GM23248 (cell line): ENCODE measurements around the gene THY1. TPM values are rescaled to one million over a fixed set of nuclear protein-coding genes. Genes with fewer than 3 reads are reported as not detected.

Experiments
- DNase-seq: peaks from one replicate; pipeline ENCODE4 v3.0.0-alpha.2; 2015
- H2AFZ ChIP-seq: fragments of 200-600 bp; sonication (generic); 2 replicates; pipeline ENCODE4 v1.6.1; 2016; ENCODE audit warnings: antibody characterized with exemption
- H3F3A ChIP-seq: fragments of 200-600 bp; sonication (generic); 2 replicates; pipeline ENCODE4 v1.6.1; 2016; ENCODE audit warnings: mild to moderate bottlenecking, antibody characterized with exemption, mixed run types; ENCODE audit not compliant: insufficient read depth
- H3K27ac ChIP-seq: fragments of 200-600 bp; sonication (generic); 2 replicates; pipeline ENCODE4 v1.5.1; 2016; ENCODE audit warnings: mild to moderate bottlenecking
- H3K27me3 ChIP-seq: fragments of 200-600 bp; sonication (generic); replicated peaks from 2 replicates; pipeline ENCODE4 v1.6.1; 2016; ENCODE audit warnings: mild to moderate bottlenecking; ENCODE audit not compliant: insufficient read depth
- H3K36me3 ChIP-seq: fragments of 200-600 bp; sonication (generic); 2 replicates; pipeline ENCODE4 v1.6.1; 2016; ENCODE audit warnings: low read depth, mild to moderate bottlenecking
- H3K4me1 ChIP-seq: fragments of 200-600 bp; sonication (generic); 2 replicates; pipeline ENCODE4 v1.6.1; 2016; ENCODE audit warnings: mild to moderate bottlenecking; ENCODE audit not compliant: insufficient read depth
- H3K4me2 ChIP-seq: fragments of 200-600 bp; sonication (generic); one replicate; pipeline ENCODE4 v1.6.1; 2016; ENCODE audit warnings: mild to moderate bottlenecking; ENCODE audit not compliant: unreplicated experiment
- H3K4me3 ChIP-seq: fragments of 200-600 bp; sonication (generic); 2 replicates; pipeline ENCODE4 v1.5.1; 2016; ENCODE audit warnings: mild to moderate bottlenecking
- H3K79me2 ChIP-seq: fragments of 200-600 bp; sonication (generic); 2 replicates; pipeline ENCODE4 v1.6.1; 2016; ENCODE audit warnings: mild to moderate bottlenecking; ENCODE audit not compliant: insufficient read depth
- H3K9ac ChIP-seq: fragments of 200-600 bp; sonication (generic); 2 replicates; pipeline ENCODE4 v1.6.1; 2016; ENCODE audit warnings: mild to moderate bottlenecking
- H3K9me2 ChIP-seq: fragments of 200-600 bp; sonication (generic); 2 replicates; pipeline ENCODE4 v1.6.1; 2016; ENCODE audit warnings: mixed run types, mild to moderate bottlenecking, moderate library complexity; ENCODE audit not compliant: insufficient read depth
- H3K9me3 ChIP-seq: fragments of 200-600 bp; sonication (generic); one replicate; pipeline ENCODE4 v1.6.1; 2017; ENCODE audit warnings: low read depth
- H4K20me1 ChIP-seq: fragments of 200-600 bp; sonication (generic); 2 replicates; pipeline ENCODE4 v1.6.0; 2016; ENCODE audit not compliant: insufficient read depth
- EZH2 ChIP-seq: fragments of 200-600 bp; sonication (generic); IDR thresholded peaks from 2 replicates; pipeline ENCODE4 v1.6.1; 2018; ENCODE audit warnings: antibody characterized with exemption, mild to moderate bottlenecking; ENCODE audit not compliant: insufficient read depth, poor library complexity, severe bottlenecking
- EZH2phosphoT487 ChIP-seq: fragments of 200-600 bp; sonication (generic); IDR thresholded peaks from 2 replicates; pipeline ENCODE4 v1.6.1; 2018; ENCODE audit warnings: antibody characterized with exemption, moderate library complexity, mild to moderate bottlenecking, low read depth; ENCODE audit not compliant: insufficient read depth
- WGBS, 2 experiments: methylation state at CpG; one replicate each; pipeline ENCODE4 v1.1.6; 2015 to 2017; ENCODE audit warnings: low lambda C conversion rate in 2 of 2, low coverage in 1 of 2; ENCODE audit errors: missing lambda C conversion rate in 2 of 2; 5-methylcytosine and 5-hydroxymethylcytosine counted together
- in situ Hi-C: fragments of 300-500 bp; cut with MboI; formaldehyde crosslinking; loops from 2 replicates; pipeline ENCODE4 v1.15.0; 2020
- polyA plus RNA-seq: library from polyadenylated mRNA; unstranded; fragments of >200 nt; fragmentation: Nextera tagmentation; extraction: Ambion mirVana; gene quantifications from 2 replicates; pipeline ENCODE4 v1.2.1, GENCODE V29; 2016
- total RNA-seq: library from RNA; depleted of rRNA; stranded (reverse); fragments of >200 nt; shearing (Covaris generic); gene quantifications from 2 replicates; pipeline ENCODE4 v1.2.3, GENCODE V29; 2014; rRNA removed

The THY1 gene
- total RNA-seq: 1,197 and 1,694 TPM in 2 replicates
- 1,640 and 1,703 TPM in 2 replicates for polyA plus RNA-seq

DNA sequence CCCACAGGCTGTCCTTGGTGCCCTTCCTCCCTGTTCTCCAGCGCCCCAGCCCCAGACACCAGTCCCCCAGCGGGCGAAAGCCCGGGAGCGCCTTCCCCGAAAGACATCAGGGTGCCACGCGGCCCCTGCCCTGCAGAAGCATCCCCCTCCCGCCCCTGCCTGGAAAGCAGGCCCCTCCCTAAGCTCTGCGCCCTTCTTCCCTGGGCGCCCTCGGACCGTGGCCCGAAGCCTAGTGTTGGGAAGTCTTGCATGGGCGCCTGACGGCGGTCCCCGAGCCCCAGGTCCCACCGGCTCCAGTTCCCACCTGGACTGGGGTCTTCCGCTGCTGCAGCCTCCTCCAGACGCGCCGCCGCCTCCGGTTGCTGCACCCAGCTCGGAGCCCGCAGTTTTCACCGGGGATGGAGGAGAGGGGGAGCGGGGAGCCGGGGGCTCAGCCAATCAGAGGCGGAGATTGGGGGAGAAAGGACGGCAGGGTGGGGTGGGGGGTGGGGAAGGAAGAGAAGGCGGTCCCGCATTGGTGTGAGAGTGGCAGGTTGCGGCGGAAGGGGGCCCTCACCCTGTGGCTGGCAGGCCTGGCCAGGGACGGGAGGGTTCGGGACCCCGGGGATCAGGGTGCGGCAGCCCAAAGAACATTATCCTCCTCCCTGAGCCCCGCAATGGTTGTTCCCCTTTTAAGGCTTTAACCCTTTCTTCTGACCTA is at the start of gene THY1:
TSS of gene THY1 (minus strand) at position 364 of the 700 bp plus-strand sequence. CDS start 2,267 bp downstream, outside the sequence.
- H3K27ac ChIP-seq: peak within 1 kb of the TSS; percentile 76
- TF ChIP-seq EZH2: no peak
- no peaks in the 10 kb centered on the region for H3K9me2 ChIP-seq
- in situ Hi-C loops: no loop called here
- peak within 1 kb of the TSS; percentile 92 for H3K9ac ChIP-seq
- no peaks in the 10 kb centered on the region for H3K27me3 ChIP-seq
- H3K36me3 ChIP-seq: peaks cover 18% of the 10 kb centered on the region; the same call in 1 of the 2 replicates
- H2AFZ ChIP-seq: peak within 1 kb of the TSS; percentile 76
- no peaks in the 10 kb centered on the region for H3K9me3 ChIP-seq
- H3F3A ChIP-seq: peaks cover 28% of the 10 kb centered on the region
- peak within 1 kb of the TSS; percentile 98 for H3K4me3 ChIP-seq
- WGBS, 2 experiments: 1 to 2% methylated on average over 23 to 41 of the region's 41 CpGs
- H3K4me2 ChIP-seq: peak within 1 kb of the TSS; percentile 78
- peaks cover 34% of the 10 kb centered on the region for H3K4me1 ChIP-seq
- no peaks in the 10 kb centered on the region; the same call in 1 of the 2 replicates for H4K20me1 ChIP-seq
- DNase-seq: peak; percentile 77
- peaks cover 45% of the 10 kb centered on the region for H3K79me2 ChIP-seq

DNA sequence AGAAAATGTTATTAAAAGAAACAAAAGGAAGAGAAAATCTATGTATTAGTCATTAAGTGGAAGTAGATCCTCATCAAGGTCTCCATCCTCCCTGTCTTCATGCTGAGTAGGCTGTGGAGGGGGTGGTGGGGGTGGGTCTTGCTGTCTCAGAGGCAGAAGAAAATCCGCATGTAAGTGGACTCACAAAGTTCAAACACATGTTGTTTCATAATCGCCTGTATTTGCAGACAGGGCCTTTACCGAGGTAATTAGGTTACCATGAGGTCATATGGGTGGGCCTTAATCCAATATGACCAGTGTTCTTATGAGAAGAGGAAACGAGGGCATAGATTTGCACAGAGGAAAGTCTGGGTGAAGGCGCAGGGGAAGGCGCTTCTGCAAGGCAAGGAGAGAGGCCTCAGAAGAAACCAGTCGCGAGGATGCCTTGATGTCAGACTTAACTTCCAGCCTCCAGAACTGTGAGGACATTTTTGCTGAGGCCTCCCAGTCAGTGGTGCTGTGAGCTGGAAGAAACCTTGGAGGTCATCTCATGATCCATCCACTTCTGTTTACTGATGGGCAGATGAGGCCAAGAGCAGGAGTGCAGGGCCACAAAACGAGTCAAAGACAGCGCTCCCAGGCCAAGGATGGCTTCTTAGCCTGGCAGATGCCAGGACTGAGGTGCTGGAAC is 49.3 kb upstream of the THY1 start:
- 58 to 62% methylated on average over 10 of the region's 10 CpGs for WGBS, 2 experiments
- in situ Hi-C loops: loop anchor here (10.0 kb wide), 1 partner anchor 118 kb away; no protein-coding TSS in a partner anchor
- Histone ChIP-seq H2AFZ (no peak overlapping the region), H3K4me2 (no peak overlapping the region), H3K27me3 (no peaks in the 10 kb centered on the region), H3F3A (peaks cover 27% of the 10 kb centered on the region; the same call in 1 of the 2 replicates), H4K20me1 (no peaks in the 10 kb centered on the region), H3K9ac (no peak overlapping the region), H3K4me1 (peaks cover 31% of the 10 kb centered on the region), H3K27ac (no peak overlapping the region), H3K79me2 (no peaks in the 10 kb centered on the region), H3K9me3 (no peaks in the 10 kb centered on the region), H3K9me2 (no peaks in the 10 kb centered on the region), H3K4me3 (no peak overlapping the region), H3K36me3 (no peaks in the 10 kb centered on the region)
- peak; percentile 56 for DNase-seq
- TF ChIP-seq EZH2: no peak
- no peak for TF ChIP-seq EZH2phosphoT487

DNA sequence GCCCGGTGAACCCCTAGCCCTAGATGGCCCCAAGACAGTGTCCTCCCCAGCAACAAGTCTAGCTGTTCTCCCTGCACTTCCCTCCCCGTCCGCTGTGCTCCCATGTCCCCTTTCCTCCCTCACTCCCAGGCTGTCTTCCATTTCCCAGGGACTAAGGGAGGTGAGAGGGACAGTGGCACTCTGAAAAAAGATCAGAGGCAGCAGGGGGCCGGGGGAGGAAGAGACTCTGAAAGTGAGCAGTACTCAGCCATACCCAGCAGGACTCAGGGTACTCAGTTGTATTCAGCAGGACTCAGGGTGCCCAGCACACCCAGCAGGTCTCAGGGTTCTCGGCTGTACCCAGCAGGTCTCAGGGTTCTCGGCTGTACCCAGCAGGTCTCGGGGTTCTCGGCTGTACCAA is 48.4 kb upstream of the THY1 start:
- Histone ChIP-seq H3K79me2 (no peaks in the 10 kb centered on the region), H4K20me1 (no peaks in the 10 kb centered on the region), H3K36me3 (no peaks in the 10 kb centered on the region), H3F3A (peaks cover 27% of the 10 kb centered on the region; the same call in 1 of the 2 replicates), H2AFZ (peak overlapping the region; percentile 59), H3K4me3 (no peak overlapping the region), H3K27me3 (no peaks in the 10 kb centered on the region), H3K9me2 (no peaks in the 10 kb centered on the region), H3K4me1 (peaks cover 31% of the 10 kb centered on the region), H3K9ac (peak overlapping the region; percentile 60), H3K27ac (peak overlapping the region; percentile 88), H3K4me2 (peak overlapping the region; percentile 59), H3K9me3 (no peaks in the 10 kb centered on the region)
- peak; percentile 49 for DNase-seq
- TF ChIP-seq EZH2phosphoT487 (no peak), EZH2 (no peak)
- WGBS, 2 experiments: 65 to 68% methylated on average over 8 of the region's 8 CpGs
- in situ Hi-C loops: loop anchor here (10.0 kb wide), 1 partner anchor 117 kb away; no protein-coding TSS in a partner anchor
